Measurements from ENCODE around the gene KCNG2.
"Not testable (repeated sequence)": the region's sequence is repeated elsewhere in the genome, so short reads cannot be mapped to it uniquely, and the experiment has no call there.

Gene KCNG2

DNA sequence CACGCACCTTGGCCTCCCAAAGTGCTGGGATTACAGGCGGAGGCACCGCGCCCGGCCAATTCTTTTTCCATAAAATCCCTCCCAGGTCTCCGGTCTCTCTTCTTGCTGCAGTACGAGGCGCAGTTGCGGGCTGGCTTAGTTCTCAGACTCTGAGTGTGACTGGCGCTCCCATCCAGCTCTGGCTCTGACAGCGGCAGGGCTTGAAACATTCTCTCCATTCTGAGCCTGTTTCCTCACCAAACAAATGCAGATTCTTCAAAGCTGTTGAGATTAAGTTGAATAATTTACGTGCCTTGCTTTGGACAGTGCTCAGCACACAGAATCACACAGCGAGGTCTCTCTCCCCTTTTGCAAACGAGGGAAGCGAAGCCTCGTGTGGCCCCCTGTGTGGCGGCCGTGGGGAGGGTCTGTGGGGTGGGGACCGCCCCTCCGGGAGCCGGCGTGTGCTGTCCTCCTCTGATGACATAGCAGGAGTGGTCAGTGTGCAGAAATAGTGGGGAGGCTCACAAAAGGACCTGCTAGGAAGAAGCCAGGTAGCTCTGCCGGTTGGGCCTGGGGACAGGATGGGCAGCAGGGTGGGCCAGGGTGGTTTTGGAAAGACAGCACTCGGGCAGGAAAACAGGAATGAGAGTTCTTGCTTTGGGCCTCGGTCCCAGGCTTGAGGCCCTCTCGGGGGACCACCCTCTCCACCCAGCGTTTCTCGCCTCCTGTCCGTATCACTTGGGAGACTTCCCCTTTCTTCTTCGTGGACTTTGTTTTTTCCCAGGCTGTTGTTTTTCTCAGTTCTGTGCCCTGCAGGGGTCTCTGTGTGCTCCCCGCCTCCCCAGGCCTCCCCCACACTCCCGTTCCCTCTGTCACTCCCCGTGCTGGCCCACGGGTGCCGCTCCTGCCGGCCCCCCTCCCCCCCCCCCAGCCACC, 75.0 kb downstream of the KCNG2 start:
- no peak for DNase-seq

DNA sequence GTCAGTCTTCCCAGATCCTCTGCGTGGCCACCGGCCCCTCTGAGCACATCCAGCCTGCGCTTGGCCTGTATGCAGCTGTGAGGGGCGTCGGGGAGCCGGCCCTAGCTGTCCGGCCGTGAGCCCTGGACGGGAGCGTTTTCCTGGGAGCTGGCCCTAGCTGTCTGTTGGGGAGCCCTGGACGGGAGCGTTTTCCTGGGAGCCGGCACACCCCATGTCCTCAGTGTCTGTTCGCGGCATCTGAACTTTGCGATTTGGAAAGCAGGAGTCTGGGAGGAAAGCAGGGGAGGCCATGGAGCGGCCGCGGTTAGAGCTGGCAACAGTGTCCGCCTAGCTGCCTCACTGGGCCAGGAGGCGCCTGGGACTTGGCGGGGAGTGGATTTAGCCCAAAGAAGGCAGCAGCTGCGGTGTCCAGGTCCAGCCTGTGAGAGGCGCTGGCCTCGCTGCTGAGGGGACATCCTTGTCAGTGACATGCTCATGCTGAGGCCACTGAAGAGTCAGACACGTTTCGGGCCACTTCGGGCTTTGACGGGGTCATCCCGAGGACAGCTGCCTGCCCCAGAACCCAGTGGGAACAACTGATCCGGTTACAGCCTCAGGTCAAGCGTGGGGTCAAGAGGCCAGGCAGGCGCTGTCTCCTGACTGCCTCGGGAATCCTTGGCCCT, 75.8 kb downstream of the KCNG2 start:
- no peak for DNase-seq

DNA sequence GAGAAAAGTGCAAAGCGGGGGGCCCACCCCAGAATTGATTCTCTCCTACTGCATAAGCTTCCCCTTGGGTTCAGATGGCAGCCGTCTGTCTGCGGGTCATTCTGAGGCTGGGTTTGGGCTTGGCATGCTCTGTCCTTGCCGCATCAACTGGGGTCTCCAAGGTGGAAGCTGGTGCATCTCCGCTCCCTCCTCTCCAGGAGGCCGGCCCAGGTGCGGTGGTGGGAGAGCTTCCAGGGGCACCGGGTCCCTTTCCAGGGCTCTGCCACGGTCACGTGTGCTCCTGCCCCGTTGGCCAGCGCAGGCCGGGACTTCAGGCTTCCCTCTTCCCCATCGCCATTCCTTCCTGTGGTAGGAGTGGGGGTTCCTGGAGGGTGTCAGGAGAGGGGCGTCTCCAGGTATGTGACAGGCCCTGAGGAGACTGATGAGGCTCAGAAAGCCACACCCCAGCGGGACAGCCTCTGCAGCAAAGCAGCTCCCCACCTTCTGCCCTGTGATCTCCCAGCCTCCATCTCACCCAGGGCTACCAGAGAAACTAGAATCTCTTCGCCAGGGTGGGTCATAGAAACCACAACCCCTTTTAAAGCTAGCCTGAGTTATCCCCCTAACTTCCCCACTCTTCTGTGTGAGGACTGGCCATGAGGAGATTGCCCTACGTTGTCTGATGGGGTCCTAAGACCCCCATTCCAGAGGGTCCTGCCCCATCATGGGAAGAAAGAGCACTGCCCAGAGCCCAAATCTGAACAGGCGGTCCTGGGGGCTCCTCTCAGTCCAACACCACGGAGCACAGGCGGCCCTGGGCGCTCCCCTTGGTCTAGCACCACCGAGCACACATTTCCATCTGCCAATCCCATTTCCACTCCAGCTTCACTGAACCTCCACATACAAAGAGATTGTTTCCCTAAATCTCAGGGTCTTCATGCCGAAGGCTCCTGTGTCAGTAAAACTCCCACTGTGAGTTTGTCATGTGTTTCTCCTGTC, 77.1 kb downstream of the KCNG2 start:
- no peak for DNase-seq

DNA sequence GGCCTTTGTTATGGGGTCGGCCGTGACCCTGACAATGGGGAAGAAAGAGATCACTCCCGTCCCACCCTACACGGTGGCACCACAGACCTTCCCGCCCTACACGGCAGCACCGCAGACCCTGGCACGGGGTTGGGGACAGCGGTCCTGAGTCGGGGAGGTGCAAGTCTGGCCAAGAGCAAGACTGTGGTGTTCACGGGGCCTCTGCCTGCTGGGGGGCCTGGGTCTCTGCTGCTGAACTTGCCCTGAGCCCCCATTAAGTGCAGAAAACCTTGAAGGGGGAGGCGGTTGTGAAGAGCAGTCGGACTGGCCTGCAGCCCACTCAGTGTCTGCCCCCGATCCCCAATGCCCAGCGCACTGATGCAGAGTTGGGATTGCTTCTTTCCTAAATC, 77.8 kb downstream of the KCNG2 start:
- no peak for DNase-seq

DNA sequence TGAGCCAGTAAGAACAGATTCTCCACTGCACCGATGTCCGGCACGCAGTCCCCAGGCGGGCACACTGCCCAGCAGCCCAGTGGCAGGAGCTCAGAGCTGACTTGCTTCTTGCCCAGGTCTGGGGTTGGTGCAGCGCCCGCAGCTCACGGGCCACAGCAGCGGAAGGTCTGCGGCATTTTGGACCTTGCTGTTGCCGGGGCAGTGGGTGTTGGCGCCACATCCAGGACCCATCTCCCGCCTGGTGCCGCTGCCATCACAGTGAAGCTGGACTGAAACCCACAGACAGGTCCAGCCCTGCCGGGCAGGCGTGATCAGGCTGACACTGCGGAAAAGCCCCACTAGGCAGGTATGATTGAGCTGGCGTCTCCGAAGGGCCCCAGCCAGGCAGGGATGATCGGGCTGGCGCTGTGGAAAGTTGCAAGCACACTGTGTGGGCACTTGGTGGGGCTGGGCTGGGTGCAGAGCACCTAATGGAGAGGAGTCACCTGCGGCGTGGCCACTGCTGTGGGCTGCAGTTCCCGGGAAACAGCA, 78.3 kb downstream of the KCNG2 start:
- no peak for DNase-seq

DNA sequence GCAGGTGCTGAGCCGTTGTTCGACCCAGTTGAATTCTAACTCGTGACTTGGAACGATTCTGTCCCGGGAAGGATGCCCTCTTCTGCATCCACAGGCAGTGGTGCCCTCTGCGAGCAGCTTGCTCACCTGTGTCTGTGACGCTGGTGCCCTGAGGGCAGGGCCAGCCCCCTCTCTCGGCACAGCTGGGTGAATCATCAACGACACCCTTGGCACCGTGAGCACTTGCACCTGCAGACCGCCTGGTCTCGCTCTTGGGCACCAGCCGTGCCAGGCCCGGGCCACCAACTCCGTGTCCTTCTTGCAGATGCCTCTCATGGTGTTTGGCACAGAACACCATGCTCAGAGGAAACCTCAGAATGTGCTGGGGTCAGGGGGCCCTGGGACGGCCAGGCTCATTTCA, 78.8 kb downstream of the KCNG2 start:
- no peak for DNase-seq

DNA sequence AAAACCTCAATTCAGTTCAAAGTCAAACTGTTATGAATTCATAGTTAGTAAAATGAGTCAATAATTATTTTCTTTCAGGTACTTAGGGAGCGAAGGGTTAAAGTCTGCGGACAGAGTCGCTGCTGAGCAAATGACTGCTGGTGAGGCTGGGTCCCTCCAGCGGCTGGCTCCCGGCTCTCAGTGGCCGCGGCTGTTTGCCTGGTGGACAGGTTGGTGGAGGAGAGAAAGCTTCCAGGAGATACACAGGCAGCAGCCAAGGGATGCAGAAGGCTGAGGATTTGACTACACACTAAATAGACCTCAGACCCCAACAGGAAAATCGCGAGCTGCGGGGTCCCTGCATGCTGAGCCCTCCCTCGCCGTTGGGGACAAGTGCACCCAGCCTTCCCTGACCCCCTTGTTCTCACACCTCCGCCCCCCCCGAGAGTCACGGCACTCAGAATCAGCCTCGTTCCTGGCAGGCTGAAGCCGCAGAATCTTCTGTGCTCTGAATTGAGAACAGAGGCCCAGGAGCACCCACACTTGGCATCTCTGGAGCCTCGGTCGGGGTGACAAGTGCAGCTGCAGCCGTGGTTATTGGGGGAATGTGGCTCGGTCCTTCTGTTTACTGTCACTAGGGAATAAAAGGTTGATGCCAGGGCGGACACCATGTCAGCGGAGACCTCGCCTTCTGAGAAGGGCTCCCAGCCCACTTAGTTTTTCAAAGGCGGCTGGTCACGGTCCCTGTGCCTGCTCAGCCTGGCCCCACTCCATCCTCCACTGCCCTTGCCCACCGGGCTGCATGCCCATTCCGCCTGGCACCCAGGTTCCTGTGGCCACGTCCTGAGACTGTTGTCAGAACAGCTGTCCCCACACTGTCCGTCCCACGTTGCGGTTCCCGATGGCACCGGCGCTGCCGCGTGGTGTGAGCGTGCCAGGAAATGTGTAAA, 79.7 kb downstream of the KCNG2 start:
- no peak for DNase-seq

DNA sequence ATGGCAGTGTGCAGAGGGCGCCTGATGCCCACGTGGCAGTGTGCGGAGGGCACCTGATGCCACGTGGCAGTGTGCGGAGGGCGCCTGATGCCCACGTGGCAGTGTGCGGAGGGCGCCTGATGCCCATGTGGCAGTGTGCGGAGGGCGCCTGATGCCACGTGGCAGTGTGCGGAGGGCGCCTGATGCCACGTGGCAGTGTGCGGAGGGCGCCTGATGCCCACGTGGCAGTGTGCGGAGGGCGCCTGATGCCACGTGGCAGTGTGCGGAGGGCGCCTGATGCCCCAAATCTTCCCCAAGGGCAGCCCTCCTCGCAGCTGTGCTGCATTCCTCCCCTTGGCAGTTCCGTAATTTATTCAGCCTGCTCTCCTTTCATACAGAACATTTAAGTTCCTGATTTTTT, 80.5 kb downstream of the KCNG2 start:
- not testable (repeated sequence) for DNase-seq

DNA sequence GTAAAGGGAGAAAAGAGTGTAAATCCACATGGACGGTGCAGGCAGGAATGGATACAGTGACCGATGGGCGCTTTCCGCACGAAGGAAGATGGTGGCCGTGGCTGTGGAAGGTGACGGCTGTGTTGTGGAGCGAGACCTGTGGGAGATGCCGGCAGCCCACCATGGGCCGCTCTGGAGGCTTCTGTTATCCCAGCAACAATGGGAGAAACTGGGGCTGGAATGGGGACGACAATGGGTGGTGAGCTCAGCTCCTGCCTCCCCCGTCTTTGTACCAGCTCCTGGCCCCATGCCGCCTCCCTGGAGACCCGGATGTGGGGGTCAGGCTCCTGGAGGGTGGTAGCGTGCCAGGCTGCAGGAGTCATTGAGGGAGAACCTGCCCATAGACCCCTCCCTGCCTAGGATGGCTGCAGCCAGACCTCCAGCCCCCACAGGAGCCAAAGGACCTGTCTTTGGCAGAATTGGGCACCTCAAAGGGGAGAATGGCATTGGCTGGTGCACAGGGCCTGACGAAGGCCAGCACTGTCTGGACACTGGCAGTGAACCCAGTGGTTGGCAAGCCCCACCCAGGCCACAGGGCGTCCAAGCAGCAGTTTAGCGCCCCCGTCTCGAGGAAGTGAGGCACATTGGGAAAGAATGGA, 81.1 kb downstream of the KCNG2 start:
- no peak for DNase-seq

DNA sequence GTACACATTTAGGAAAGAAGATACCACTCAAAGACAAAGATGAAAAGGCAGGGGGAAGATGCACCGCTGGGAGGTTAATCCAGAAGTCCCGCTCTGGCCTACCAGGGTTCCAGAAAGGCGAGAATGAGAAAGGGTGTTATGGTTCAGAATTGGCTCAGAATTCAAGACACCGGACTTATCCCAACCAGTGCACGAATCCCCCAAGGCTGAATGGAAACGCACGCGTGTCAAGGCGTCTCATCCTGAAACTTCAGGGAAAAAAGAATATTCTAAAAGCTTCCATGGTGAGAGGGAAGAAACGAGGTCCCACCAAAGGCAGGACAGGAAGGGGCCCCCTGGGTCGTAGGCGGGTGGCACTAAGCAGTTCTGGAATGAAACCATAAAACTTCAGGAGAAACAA, 81.8 kb downstream of the KCNG2 start:
- no peak for DNase-seq

DNA sequence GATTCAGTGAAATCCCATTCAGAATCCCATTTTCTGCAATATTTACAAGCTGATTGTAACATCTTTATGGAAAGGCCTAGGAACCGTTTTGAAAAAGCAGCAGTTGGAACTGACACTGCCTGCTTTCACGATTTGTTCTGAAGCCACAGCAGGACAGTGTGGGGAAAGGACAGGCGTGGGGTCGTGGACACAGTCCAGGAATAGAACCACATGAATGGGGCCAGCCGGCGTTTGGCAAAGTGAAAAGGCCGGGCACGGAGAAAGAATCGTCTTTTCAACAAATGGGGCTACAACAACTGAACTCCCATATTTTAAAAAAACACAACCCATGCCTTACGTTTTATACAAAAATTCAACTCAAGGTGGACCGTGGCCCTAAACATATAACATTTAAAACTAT, 84.0 kb downstream of the KCNG2 start:
- DNase-seq: no peak

DNA sequence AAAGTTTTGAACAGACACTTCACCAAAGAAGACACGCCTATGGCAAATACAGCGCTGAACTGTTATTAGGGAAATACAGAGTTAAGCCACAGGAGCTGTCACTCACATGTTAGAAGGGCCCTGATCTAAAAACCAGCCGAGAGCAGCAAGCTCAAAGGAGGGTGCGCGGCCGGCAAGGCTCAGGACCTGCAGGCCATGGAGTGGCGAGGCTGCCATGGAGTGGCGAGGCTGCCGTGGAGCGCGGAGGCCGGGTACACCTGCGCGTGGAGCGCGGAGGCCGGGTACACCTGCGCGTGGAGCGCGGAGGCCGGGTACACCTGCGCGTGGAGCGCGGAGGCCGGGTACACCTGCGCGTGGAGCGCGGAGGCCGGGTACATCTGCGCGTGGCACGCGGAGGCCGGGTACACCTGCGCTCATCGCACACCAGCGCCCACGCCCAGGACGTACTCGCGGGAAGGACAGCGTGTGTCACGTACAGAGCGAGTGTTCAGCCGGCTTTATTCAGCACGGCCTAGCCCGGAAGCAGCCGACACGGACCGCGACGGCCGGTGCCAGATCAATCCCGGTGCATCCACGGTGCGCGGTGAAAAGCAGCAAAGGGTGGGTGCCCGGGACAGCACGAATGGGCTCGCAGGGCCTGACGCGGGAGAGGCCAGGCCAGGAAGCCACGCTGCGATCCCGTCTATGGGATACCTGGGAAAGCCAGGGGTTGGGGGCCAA, 84.9 kb downstream of the KCNG2 start:
- no peak for DNase-seq

DNA sequence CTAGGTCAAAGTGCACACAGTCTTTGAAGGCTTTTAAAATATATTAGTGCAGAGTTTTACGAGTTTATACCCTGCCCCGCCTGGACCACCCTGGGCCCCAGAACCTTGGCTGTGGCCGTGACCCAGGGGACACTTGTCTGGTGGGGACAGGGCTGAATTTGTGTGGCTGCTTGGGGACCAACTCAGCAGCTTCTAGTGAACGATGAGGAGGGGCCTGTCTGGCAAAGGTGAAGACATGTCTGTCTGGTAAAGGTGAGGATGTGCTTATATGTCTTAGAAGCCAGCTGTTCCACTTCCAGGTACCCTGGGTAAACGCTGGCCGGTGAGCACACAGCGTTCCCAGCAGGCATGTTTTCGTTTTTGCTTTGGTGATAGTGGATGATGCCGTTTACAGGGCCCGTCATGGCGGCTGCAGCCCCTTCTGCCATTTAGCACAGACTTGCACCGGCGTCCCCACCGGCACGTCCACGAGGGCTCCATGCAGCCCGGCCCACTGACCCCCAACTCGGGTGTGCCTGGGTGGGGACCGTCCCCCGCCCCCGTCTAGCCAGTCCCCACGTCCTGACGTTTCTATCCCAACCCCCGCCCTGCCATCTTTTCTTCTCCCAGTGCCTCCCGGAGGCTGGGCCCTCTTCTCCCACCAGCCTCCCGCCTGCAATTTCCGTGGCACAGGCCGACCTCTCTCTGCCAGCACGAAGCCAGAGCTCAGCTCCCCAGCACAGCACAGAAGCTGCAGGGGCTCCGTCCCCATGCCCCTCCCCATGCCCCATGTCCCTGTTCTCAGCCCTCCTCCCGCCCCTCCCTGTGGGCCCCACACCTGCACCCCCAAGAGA, 85.9 kb downstream of the KCNG2 start:
- no peak for DNase-seq

DNA sequence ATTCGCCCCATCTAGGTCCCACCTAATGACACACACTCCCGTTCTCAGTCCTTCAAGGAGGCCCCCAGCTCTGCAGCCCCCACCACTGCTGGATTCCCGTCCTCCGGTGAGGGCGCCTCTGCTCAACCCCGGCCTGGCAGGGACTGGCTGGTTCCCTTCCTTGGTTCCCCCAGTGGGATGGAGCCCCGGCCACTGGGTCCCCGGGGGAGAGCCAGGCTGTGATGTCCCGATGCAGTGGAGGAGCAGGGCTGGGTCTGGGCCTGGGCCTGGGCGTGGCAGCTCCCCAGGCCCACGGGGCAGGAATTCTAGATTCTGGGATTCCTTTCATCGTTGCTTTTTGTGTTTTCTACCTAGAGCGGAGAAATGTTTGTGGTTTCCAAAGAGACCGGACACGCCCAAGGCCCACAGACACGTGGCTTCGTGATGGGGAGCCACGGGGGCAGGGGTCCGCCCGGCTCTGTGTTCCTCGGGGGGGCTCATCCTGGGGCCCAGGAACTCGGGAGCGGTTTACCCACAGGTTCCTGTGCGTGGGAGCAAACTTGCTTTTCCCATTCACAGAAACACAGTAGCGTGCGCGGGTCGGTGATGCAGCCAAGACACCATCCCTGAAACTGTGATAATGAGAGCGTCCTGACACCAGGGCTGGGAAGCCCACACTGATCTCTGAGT, 86.7 kb downstream of the KCNG2 start:
- no peak for DNase-seq

DNA sequence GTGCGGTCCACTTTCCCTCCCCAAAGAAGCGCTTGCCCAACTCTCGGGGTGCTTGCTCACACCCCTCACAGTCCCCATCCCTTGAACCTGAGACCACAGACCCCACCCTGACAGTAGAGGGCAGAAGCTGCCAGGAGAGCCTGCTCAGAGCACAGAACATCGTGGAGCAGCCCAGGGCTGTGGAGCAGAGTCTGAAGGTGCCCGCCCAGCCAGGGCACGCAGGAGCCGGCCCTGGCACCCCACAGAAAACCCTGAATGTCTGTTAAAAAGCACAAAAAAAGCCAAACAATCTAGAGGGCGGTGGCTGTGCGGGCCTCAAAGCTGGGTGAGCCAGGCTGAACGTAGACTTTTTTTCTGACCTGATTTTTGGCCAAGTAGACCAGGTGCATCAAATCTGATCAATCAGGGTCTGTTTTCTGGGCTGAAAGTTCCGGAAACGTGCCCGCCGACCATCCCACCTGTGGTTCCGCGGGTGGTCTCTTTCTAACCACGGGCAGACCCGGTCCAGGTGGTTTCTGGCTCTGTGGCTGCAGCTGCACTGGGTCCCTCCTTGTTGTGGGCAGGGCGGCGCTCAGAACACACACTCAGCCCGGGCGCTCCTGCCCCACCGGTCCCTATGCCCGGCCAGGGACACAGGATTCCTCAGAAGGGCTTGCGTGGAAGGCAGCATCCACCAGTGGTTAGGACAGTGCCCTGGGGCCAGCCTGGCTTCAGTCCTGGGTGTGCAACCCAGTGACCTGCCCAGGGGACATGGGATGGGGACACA, 87.4 kb downstream of the KCNG2 start:
- DNase-seq: no peak

DNA sequence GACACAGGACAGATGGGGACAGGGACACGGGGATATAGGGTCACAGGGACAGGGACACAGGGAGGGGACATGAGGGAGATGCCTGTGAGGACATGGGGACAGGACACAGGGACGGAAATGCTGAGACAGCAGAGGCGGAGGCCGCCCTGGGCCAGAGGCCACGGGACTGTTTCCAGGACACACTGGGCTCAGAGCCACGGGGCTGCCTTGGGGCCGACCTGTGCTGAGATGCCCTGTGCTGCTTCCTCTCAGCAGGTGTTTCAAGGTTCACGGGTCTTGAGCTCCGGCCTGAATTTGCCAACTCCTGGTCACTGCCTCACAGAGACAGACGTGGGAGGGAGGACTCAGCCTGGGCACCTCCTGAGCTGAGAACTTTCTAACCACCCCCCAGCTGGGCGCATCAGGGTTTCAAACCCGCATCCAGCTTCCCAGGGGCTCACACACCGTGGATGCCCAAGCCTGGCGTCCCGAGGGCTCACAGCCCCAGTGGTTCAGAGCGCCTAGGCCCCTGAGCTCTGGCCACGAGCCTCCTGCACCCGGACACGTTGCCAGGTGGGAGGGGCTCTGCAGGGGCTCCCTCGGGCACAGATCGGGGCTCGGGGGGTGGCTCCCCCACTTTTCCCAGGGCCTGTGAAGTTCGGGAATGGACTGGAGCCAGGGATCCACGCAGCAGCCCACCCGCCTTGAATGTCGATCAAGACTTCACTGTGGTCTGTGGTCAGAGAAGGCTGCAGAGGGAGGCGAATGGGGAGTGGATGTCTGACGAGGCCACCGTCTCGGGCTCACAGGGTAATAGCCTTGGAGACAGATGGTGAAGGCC, 89.7 kb downstream of the KCNG2 start:
- no peak for DNase-seq

DNA sequence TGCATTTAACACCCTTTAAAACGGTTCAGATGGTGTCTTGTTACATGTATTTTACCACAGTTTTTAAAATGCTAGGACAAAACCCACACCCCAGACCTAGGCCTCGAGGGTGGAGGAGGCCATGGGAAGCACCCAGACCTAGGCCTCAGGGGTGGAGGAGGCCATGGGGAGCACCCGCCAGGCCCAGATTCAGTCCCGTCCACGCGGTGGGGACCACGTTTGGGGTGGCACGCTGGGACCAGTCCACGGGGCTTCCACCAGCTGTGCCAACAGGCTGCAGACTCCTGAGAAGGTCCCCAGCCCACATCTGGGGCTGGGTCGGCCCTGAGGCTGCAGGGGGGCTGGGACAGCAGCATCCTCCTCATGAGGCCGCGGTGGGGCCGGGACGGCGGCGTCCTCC, 90.3 kb downstream of the KCNG2 start:
- no peak for DNase-seq
